Lower leg skin (tissue), 3 donors: ENCODE measurements around the gene AAGAB.

Experiments used
- POLR2A ChIP-seq, 2 donors: fragments of 450-650 bp; IDR thresholded peaks; one replicate each; pipeline ENCODE4 v1.6.1; 2016 to 2017; ENCODE audit warnings: antibody characterized with exemption in 2 of 2, mild to moderate bottlenecking in 1 of 2, moderate library complexity in 1 of 2
- TF ChIP-seq, protein P1 (sequence below), 3 donors: fragments of 450-650 bp; IDR thresholded peaks; one replicate each; pipeline ENCODE4 v1.5.1; 2016; ENCODE audit warnings: antibody characterized with exemption in 3 of 3, mild to moderate bottlenecking in 3 of 3, moderate library complexity in 2 of 3

- TF ChIP-seq, protein P1, sequence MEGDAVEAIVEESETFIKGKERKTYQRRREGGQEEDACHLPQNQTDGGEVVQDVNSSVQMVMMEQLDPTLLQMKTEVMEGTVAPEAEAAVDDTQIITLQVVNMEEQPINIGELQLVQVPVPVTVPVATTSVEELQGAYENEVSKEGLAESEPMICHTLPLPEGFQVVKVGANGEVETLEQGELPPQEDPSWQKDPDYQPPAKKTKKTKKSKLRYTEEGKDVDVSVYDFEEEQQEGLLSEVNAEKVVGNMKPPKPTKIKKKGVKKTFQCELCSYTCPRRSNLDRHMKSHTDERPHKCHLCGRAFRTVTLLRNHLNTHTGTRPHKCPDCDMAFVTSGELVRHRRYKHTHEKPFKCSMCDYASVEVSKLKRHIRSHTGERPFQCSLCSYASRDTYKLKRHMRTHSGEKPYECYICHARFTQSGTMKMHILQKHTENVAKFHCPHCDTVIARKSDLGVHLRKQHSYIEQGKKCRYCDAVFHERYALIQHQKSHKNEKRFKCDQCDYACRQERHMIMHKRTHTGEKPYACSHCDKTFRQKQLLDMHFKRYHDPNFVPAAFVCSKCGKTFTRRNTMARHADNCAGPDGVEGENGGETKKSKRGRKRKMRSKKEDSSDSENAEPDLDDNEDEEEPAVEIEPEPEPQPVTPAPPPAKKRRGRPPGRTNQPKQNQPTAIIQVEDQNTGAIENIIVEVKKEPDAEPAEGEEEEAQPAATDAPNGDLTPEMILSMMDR (IDR thresholded peaks at IDR 0.05) = no peak
- TF ChIP-seq POLR2A (IDR thresholded peaks at IDR 0.05) = no peak
Observed at GRCh38 chr15:67267440-67267839, 13.0 kb upstream of the AAGAB start.
